HUES48 (cell line): ENCODE measurements around the gene PSORS1C2.
"Not testable (repeated sequence)": the region's sequence is repeated elsewhere in the genome, so short reads cannot be mapped to it uniquely, and the experiment has no call there.

ENCODE experiments used
- H3K27ac ChIP-seq: one replicate; pipeline ENCODE4 v1.7.0; 2013; ENCODE audit warnings: low read depth, low read length, inconsistent platforms
- H3K27me3 ChIP-seq: 2 replicates; pipeline ENCODE4 v1.6.1; 2013; ENCODE audit warnings: mild to moderate bottlenecking, low read length; ENCODE audit not compliant: control insufficient read depth, insufficient read depth
- H3K36me3 ChIP-seq: 2 replicates; pipeline ENCODE4 v1.6.1; 2013; ENCODE audit warnings: low read length; ENCODE audit not compliant: control insufficient read depth, insufficient read depth
- H3K4me1 ChIP-seq: 2 replicates; pipeline ENCODE4 v1.6.1; 2013; ENCODE audit warnings: mild to moderate bottlenecking, low read length; ENCODE audit not compliant: control insufficient read depth, insufficient read depth
- H3K4me3 ChIP-seq: 2 replicates; pipeline ENCODE4 v1.5.1; 2013; ENCODE audit warnings: mild to moderate bottlenecking, low read depth, low read length
- H3K9ac ChIP-seq: 2 replicates; pipeline ENCODE4 v1.6.1; 2013; ENCODE audit warnings: mild to moderate bottlenecking, low read depth, low read length, moderate library complexity
- H3K9me3 ChIP-seq: 2 replicates; pipeline ENCODE4 v1.6.1; 2013; ENCODE audit warnings: low read length; ENCODE audit not compliant: control insufficient read depth, insufficient read depth

PSORS1C2 gene

GRCh38 chr6:31174378-31174777 lies 35.5 kb upstream of the PSORS1C2 start:
- Histone ChIP-seq H3K27me3 (no peaks in the 10 kb centered on the region), H3K4me3 (no peak overlapping the region), H3K4me1 (peaks cover 32% of the 10 kb centered on the region), H3K27ac (peak overlapping the region; percentile 100), H3K9me3 (no peaks in the 10 kb centered on the region), H3K36me3 (no peaks in the 10 kb centered on the region), H3K9ac (no peak overlapping the region)

- H3K9me3 ChIP-seq = no peaks in the 10 kb centered on the region
- H3K4me1 ChIP-seq = peaks cover 32% of the 10 kb centered on the region
- no peaks in the 10 kb centered on the region for H3K27me3 ChIP-seq
- peak overlapping the region; percentile 39 for H3K9ac ChIP-seq
- H3K36me3 ChIP-seq = peaks cover 2% of the 10 kb centered on the region; the same call in 1 of the 2 replicates
- peak overlapping the region; percentile 100 for H3K27ac ChIP-seq
- peak overlapping the region; percentile 61 for H3K4me3 ChIP-seq
Measured at GRCh38 chr6:31173406-31173805, 34.5 kb upstream of the PSORS1C2 start.

GRCh38 chr6:31172973-31173384 lies 34.1 kb upstream of the PSORS1C2 start:
- H3K36me3 ChIP-seq = peaks cover 3% of the 10 kb centered on the region; the same call in 1 of the 2 replicates
- H3K4me1 ChIP-seq = peaks cover 31% of the 10 kb centered on the region
- H3K27ac ChIP-seq = peak overlapping the region; percentile 100
- H3K9me3 ChIP-seq = no peaks in the 10 kb centered on the region
- H3K4me3 ChIP-seq = peak overlapping the region; percentile 61
- no peaks in the 10 kb centered on the region for H3K27me3 ChIP-seq
- peak overlapping the region; percentile 81 for H3K9ac ChIP-seq

- Histone ChIP-seq H3K27me3 (no peaks in the 10 kb centered on the region), H3K4me3 (peak overlapping the region; percentile 61), H3K27ac (peak overlapping the region; percentile 100), H3K36me3 (peaks cover 3% of the 10 kb centered on the region; the same call in 1 of the 2 replicates), H3K9me3 (no peaks in the 10 kb centered on the region), H3K9ac (peak overlapping the region; percentile 81), H3K4me1 (peaks cover 28% of the 10 kb centered on the region)
Measured at GRCh38 chr6:31171931-31172905, 33.4 kb upstream of the PSORS1C2 start.

- Histone ChIP-seq H3K9ac (peak overlapping the region; percentile 54), H3K27ac (peak overlapping the region; percentile 100), H3K36me3 (peaks cover 12% of the 10 kb centered on the region), H3K9me3 (no peaks in the 10 kb centered on the region), H3K4me3 (peak overlapping the region; percentile 88), H3K4me1 (peaks cover 33% of the 10 kb centered on the region), H3K27me3 (no peaks in the 10 kb centered on the region)
Measured at GRCh38 chr6:31170987-31171671, 32.3 kb upstream of the PSORS1C2 start.

- Histone ChIP-seq H3K9me3 (no peaks in the 10 kb centered on the region), H3K4me1 (peaks cover 33% of the 10 kb centered on the region), H3K36me3 (peaks cover 17% of the 10 kb centered on the region), H3K27me3 (no peaks in the 10 kb centered on the region), H3K9ac (peak within 1 kb of the TSS; percentile 77), H3K4me3 (peak within 1 kb of the TSS; percentile 88), H3K27ac (peak within 1 kb of the TSS; percentile 100)
Measured at GRCh38 chr6:31170600-31170881, 31.7 kb upstream of the PSORS1C2 start, which contains the start of gene POU5F1. Gene POU5F1 (minus strand): TSS chr6:31170682. CDS start chr6:31170620, 62 bp downstream.

GRCh38 chr6:31169858-31170599 lies 31.2 kb upstream of the PSORS1C2 start:
- H3K4me3 ChIP-seq = peak overlapping the region; percentile 88
- H3K4me1 ChIP-seq = peaks cover 34% of the 10 kb centered on the region
- H3K9ac ChIP-seq = peak overlapping the region; percentile 77
- peak overlapping the region; percentile 100 for H3K27ac ChIP-seq
- not testable (repeated sequence) for H3K9me3 ChIP-seq, H3K27me3 ChIP-seq
- H3K36me3 ChIP-seq = peaks cover 23% of the 10 kb centered on the region

- peak overlapping the region; percentile 100 for H3K27ac ChIP-seq
- H3K9me3 ChIP-seq = no peaks in the 10 kb centered on the region
- H3K9ac ChIP-seq = peak overlapping the region; percentile 77
- H3K4me3 ChIP-seq = peak overlapping the region; percentile 88
- H3K27me3 ChIP-seq = no peaks in the 10 kb centered on the region
- H3K4me1 ChIP-seq = peaks cover 32% of the 10 kb centered on the region
- peaks cover 27% of the 10 kb centered on the region for H3K36me3 ChIP-seq
Measured at GRCh38 chr6:31169123-31169857, 30.4 kb upstream of the PSORS1C2 start.

- peaks cover 26% of the 10 kb centered on the region for H3K4me1 ChIP-seq
- H3K27ac ChIP-seq = peak overlapping the region; percentile 100
- H3K9ac ChIP-seq = peak overlapping the region; percentile 77
- H3K9me3 ChIP-seq = no peaks in the 10 kb centered on the region
- H3K27me3 ChIP-seq = no peaks in the 10 kb centered on the region
- H3K4me3 ChIP-seq = peak overlapping the region; percentile 88
- H3K36me3 ChIP-seq = peaks cover 34% of the 10 kb centered on the region
Measured at GRCh38 chr6:31168606-31169005, 29.7 kb upstream of the PSORS1C2 start.

GRCh38 chr6:31165986-31166385 lies 27.1 kb upstream of the PSORS1C2 start:
- Histone ChIP-seq H3K9ac (no peak overlapping the region), H3K4me3 (no peak overlapping the region), H3K27ac (peak overlapping the region; percentile 46), H3K9me3 (no peaks in the 10 kb centered on the region), H3K27me3 (no peaks in the 10 kb centered on the region), H3K4me1 (peaks cover 23% of the 10 kb centered on the region), H3K36me3 (peaks cover 55% of the 10 kb centered on the region)
